ENCODE measurements around the gene C5.

GRCh38 chr9:120914396-120914795, 135.7 kb downstream of the C5 start:
- TF ChIP-seq CTCF (conservative IDR thresholded peaks at IDR 0.05 in 1 of 2, IDR thresholded peaks at IDR 0.05 in 1 of 2; ENCODE audit: extremely low read depth in 1 of 2, insufficient read depth in 1 of 2, low read depth in 1 of 2, low read length in 2 of 2) (no peak), EZH2 (IDR thresholded peaks at IDR 0.05; ENCODE audit: borderline replicate concordance, low read length) (no peak)
